BJ (cell line): ENCODE results near the gene UBXN11. TPM values are rescaled to one million over a fixed set of nuclear protein-coding genes. Genes with fewer than 3 reads are reported as not detected.

Experiments
- CTCF ChIA-PET: fragments of 350-600 bp; formaldehyde crosslinking; extraction: SDS; loops from one replicate; lab custom pipeline; 2021; ENCODE audit warnings: antibody characterized with exemption, inconsistent platforms; lab: Yijun Ruan, JAX
- POLR2A ChIA-PET: fragments of 300-600 bp; sonication (Branson Sonifier 250); formaldehyde crosslinking; extraction: SDS; loops from one replicate; lab custom pipeline; 2021; ENCODE audit warnings: antibody characterized with exemption; lab: Charles Lee
- DNase-seq: peaks from one replicate; pipeline ENCODE4 v3.0.0-alpha.2; 2011; ENCODE audit warnings: low read depth
- H3K27me3 ChIP-seq: 2 replicates; pipeline ENCODE4 v1.6.0; 2011; ENCODE audit warnings: low read length; ENCODE audit not compliant: control insufficient read depth, insufficient read depth
- H3K36me3 ChIP-seq: 2 replicates; pipeline ENCODE4 v1.5.1; 2011; ENCODE audit warnings: low read length; ENCODE audit not compliant: control insufficient read depth, insufficient read depth
- H3K4me3 ChIP-seq: 2 replicates; pipeline ENCODE4 v1.5.1; 2011; ENCODE audit warnings: low read depth, mild to moderate bottlenecking, control low read depth, low read length
- CTCF ChIP-seq: IDR thresholded peaks from 2 replicates; pipeline ENCODE4 v1.5.1; 2011; ENCODE audit warnings: low read depth, mild to moderate bottlenecking, control low read depth, inconsistent platforms, low read length, moderate library complexity; ENCODE audit not compliant: insufficient read depth
- polyA plus RNA-seq: library from polyadenylated mRNA; depleted of rRNA; stranded (reverse); fragments of >200 nt; gene quantifications from 2 replicates; pipeline ENCODE4 v1.2.3, GENCODE V29; 2011

Gene UBXN11
- polyA plus RNA-seq, 1 experiment = 12.9 TPM

- no peak for TF ChIP-seq CTCF
- Histone ChIP-seq H3K4me3 (no peak overlapping the region), H3K36me3 (no peaks in the 10 kb centered on the region; the same call in 1 of the 2 replicates), H3K27me3 (no peaks in the 10 kb centered on the region)
- POLR2A ChIA-PET = no interaction called here
- DNase-seq = no peak
- CTCF ChIA-PET = interaction anchor here (0.7 to 5.0 kb wide), 6 partner anchors 9 to 75 kb away, joined by 3 to 32 read pairs (median 4); partner anchors contain the start of gene SH3BGRL3
These were observed 18.0 kb downstream of the UBXN11 start for GRCh38 chr1:26288311-26288941.

- Histone ChIP-seq H3K4me3 (no peak overlapping the region), H3K27me3 (no peaks in the 10 kb centered on the region), H3K36me3 (no peaks in the 10 kb centered on the region; the same call in 1 of the 2 replicates)
- ChIA-PET CTCF (interaction anchor here (2.0 to 5.0 kb wide), 2 partner anchors 8 to 12 kb away, joined by 8 to 32 read pairs; partner anchors contain the start of gene SH3BGRL3), POLR2A (no interaction called here)
- no peak for TF ChIP-seq CTCF
- DNase-seq = no peak
These were observed 18.6 kb downstream of the UBXN11 start for GRCh38 chr1:26287811-26288210.

GRCh38 chr1:26287033-26287711 is 19.3 kb downstream of the UBXN11 start:
- no peaks in the 10 kb centered on the region for H3K27me3 ChIP-seq
- no peak overlapping the region for H3K4me3 ChIP-seq
- CTCF ChIA-PET = interaction anchor here (0.5 to 5.0 kb wide), 5 partner anchors 8 to 278 kb away, joined by 3 to 37 read pairs (median 27); partner anchors contain the start of gene SH3BGRL3
- no peak for TF ChIP-seq CTCF
- no peaks in the 10 kb centered on the region; the same call in 1 of the 2 replicates for H3K36me3 ChIP-seq
- no peak for DNase-seq
- POLR2A ChIA-PET = no interaction called here

- Histone ChIP-seq H3K27me3 (no peaks in the 10 kb centered on the region), H3K4me3 (no peak overlapping the region), H3K36me3 (no peaks in the 10 kb centered on the region; the same call in 1 of the 2 replicates)
- POLR2A ChIA-PET = no interaction called here
- DNase-seq = no peak
- no peak for TF ChIP-seq CTCF
- CTCF ChIA-PET = interaction anchor here (2.0 to 5.0 kb wide), 7 partner anchors 10 to 131 kb away, joined by 9 to 37 read pairs (median 12); partner anchors contain the start of gene CEP85
These were observed 20.4 kb downstream of the UBXN11 start for GRCh38 chr1:26286064-26286416.
